GOT3 (cell line): Measurements from ENCODE around the gene NCOA5.
"Not testable (repeated sequence)": the region's sequence is repeated elsewhere in the genome, so short reads cannot be mapped to it uniquely, and the experiment has no call there.

ENCODE experiments used
- DNase-seq: peaks from one replicate; lab custom pipeline; 2025; ENCODE audit warnings: mixed read lengths; lab: John Stamatoyannopoulos, UW

NCOA5 gene

GRCh38 chr20:46091622-46092535 lies 2.1 kb upstream of the NCOA5 start:
- DNase-seq: not testable (repeated sequence)

DNA sequence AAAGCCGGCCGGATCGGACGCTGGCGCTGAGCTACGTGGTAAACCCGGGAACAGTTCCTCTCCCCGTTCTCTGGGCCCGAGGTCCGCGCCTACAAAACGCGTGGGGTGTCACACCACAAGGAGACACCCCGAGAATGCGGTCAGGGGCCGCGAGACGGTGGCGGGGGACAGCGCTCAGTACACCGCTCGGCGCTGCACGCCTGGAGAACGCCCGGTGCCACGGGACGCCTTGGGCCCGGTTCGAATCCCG lies 670 bp downstream of the NCOA5 start:
- no peak for DNase-seq

DNA sequence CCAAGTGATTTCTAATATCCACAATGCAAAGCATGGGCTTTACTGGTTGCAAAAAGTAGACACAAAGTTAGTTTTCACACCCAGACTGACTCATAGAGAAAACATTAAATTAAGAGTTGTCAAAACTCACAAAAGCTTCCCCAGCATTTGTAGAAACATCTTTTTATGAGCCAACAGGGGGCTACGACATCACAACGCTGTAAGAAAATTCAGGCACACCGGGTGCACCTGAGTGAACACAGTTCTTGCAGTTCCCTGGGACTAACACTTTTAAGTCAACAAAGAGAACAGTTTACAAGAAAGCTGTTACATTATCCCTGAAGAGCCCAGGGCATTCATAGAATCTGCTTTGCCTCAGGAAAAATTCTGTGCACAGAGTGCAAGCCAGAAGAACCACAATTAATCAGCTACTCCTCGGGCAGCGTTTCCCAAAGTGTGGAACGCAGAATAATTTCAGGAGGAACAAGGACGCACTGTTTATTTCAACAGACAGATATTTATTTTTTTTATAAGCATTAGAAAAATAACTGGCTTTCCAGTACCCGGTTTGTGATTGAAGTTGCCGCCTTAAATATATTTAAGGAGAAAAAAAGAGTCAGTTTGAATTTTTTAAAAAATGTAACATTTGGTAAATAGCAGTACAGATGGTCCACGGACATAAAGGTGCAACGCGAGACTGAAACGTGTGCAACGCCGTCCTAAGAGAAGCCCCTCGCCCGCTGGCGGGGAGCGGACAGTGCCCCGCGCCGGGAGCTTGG lies 1.2 kb downstream of the NCOA5 start:
- DNase-seq: no peak

GRCh38 chr20:46087161-46087560 lies 2.6 kb downstream of the NCOA5 start:
- DNase-seq: no peak

DNA sequence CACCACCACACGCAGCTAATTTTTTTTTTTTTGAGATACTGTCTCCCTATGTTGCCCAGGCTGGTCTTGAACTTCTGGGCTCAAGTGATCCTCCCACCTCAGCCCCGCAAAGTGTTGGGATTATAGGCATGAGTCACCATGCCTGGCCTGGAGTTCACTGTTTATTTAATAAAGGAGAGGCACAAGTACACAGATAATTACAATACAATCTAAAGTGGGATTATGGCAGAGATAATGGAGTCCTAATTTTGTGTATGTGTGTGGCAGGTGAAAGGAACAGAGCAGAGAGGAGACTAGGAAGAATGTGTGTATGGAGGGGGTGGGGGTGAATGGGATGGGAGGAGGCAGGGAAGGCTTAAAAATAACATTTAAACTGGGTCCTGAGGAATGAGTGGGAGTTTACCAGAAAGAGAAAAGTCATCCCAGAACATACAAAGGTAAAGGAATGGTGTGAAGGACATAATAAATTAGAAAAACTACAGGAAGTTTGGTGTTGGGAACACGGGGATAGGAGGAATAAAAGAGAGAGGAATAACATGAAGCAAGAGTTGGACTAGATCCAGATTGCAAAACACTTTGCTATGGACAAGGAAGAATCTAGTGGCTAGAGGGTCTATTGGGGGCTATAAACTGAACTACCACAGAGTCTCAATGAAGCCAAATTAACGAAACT lies 4.4 kb downstream of the NCOA5 start:
- no peak for DNase-seq

DNA sequence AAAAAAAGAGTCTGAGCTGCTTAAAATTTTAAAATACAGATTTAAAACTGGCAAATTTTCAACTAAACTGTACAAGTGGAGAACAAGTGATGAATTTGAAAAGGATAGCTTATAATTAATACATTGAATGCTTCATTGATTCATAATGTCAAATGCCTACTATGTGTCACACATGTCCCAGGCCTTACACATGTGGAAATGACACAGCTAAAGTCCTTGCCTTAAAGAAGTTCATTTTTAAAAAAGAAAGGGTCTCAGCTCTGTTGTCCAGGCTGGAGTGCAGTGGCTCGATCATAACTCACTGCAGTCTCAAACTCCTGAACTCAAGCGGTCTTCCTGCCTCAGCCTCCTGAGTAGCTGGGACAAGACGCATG lies 5.0 kb downstream of the NCOA5 start:
- DNase-seq: no peak

- no peak for DNase-seq
Measured at GRCh38 chr20:46083531-46084061, 6.2 kb downstream of the NCOA5 start.

GRCh38 chr20:46083101-46083500 lies 6.7 kb downstream of the NCOA5 start:
- DNase-seq: no peak

GRCh38 chr20:46081074-46081473 lies 8.7 kb downstream of the NCOA5 start:
- DNase-seq: no peak

DNA sequence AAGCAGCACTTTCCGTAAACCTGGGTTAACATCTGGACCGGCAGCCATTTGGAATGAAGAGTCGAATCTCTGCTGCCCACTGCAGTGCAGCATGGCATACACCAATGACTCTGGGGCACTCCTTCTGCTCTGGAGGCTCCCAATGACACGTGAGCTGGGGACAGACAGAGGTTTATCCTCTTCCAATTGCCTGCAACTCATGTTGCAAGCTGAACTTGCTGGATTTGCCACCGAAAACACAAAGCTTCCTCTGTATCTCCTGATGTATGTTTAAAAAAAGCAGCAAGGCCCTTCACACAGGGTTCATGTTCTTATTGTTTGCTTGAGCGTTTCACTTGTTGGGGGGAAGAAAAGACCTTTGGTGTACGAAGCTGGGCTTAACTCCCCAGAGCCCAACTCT lies 10.8 kb downstream of the NCOA5 start:
- no peak for DNase-seq

- DNase-seq: no peak
Measured at GRCh38 chr20:46077642-46078305, 12.0 kb downstream of the NCOA5 start.

GRCh38 chr20:46076806-46077205 lies 13.0 kb downstream of the NCOA5 start:
- DNase-seq: no peak

GRCh38 chr20:46074006-46074405 lies 15.8 kb downstream of the NCOA5 start:
- DNase-seq: no peak

DNA sequence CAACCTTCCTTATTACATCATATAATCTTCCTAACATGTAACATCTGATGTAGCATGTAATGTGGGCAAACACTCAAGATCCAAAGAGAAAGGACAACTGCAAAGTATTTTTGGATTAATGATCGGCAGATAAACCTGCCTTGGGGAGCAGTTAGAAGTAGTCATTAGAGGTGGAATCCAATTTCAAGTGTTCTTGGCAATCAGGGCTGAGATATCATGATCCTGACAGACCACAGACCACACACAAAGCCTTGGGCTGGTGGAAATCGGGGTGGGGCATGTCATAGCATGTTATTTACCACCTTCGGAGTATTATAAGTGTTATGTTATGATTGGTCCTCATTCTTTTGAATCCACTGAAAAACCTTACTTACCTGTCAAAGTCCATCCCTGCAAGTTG lies 16.3 kb downstream of the NCOA5 start:
- DNase-seq: no peak

GRCh38 chr20:46073024-46073423 lies 16.7 kb downstream of the NCOA5 start:
- DNase-seq: no peak

- no peak for DNase-seq
Measured at GRCh38 chr20:46071573-46071972, 18.2 kb downstream of the NCOA5 start.

- DNase-seq: no peak
Measured at GRCh38 chr20:46070215-46070900, 19.4 kb downstream of the NCOA5 start.

- DNase-seq: no peak
Measured at GRCh38 chr20:46065691-46066090, 24.1 kb downstream of the NCOA5 start.

DNA sequence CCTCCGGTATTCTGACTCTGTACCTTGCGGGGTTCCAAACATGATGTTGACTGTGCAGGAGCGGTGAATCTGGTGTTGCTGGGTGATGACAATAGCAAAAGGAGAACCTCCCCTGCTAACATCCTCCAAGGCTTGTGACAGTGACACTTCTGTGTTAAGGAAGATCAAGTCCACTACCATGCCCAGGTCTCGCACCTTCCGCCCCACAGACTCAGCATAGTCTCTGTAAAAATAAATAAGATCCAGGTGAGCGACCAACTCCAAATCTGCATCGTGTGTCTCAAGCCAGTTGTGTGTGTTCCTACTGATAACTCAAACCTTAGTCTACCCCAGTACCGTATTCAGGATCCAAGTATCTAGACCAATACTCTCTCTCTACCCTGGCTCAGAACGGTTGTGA lies 24.8 kb downstream of the NCOA5 start:
- no peak for DNase-seq

- no peak for DNase-seq
Measured at GRCh38 chr20:46063652-46064054, 26.1 kb downstream of the NCOA5 start.

- DNase-seq: no peak
Measured at GRCh38 chr20:46063151-46063550, 26.6 kb downstream of the NCOA5 start.

- DNase-seq: no peak
Measured at GRCh38 chr20:46062621-46063020, 27.1 kb downstream of the NCOA5 start.
